GM21619 (cell line): ENCODE measurements around the gene SRRT.
"Not testable (repeated sequence)": the region's sequence is repeated elsewhere in the genome, so short reads cannot be mapped to it uniquely, and the experiment has no call there.

Experiments
- ATAC-seq: cut with Tn5 transposase; IDR thresholded peaks from one replicate; pipeline ENCODE4 v1.9.1; 2021; ENCODE audit not compliant: unreplicated experiment

Gene SRRT

GRCh38 chr7:100921039-100921438, 46.1 kb downstream of the SRRT start:
- no peak for ATAC-seq

- not testable (repeated sequence) for ATAC-seq
Observed at GRCh38 chr7:100923616-100924015, 48.7 kb downstream of the SRRT start.

- no peak for ATAC-seq
Observed at GRCh38 chr7:100929808-100930174, 54.9 kb downstream of the SRRT start.

- ATAC-seq = no peak
Observed at GRCh38 chr7:100933734-100934133, 58.8 kb downstream of the SRRT start.

GRCh38 chr7:100935381-100935780, 60.5 kb downstream of the SRRT start:
- not testable (repeated sequence) for ATAC-seq

- not testable (repeated sequence) for ATAC-seq
Observed at GRCh38 chr7:100936167-100936566, 61.3 kb downstream of the SRRT start.
